Osteoblast (primary cell): ENCODE data around the gene IMMT. TPM values are rescaled to one million over a fixed set of nuclear protein-coding genes. Genes with fewer than 3 reads are reported as not detected.

ENCODE experiments used
- DNase-seq: peaks from one replicate; pipeline ENCODE4 v3.0.0; 2011; ENCODE audit warnings: low spot score, mixed read lengths; ENCODE audit not compliant: insufficient read length; ENCODE audit errors: missing footprints
- H2AFZ ChIP-seq: 2 replicates; pipeline ENCODE4 v1.6.0; 2011; ENCODE audit warnings: mild to moderate bottlenecking, low read length
- H3K27ac ChIP-seq: 2 replicates; pipeline ENCODE4 v1.5.1; 2011; ENCODE audit warnings: mild to moderate bottlenecking, low read depth, low read length, moderate library complexity
- H3K27me3 ChIP-seq: 2 replicates; pipeline ENCODE4 v1.6.0; 2012; ENCODE audit warnings: mild to moderate bottlenecking, control low read depth, inconsistent platforms, low read length, moderate library complexity; ENCODE audit not compliant: insufficient read depth
- H3K36me3 ChIP-seq: 2 replicates; pipeline ENCODE4 v1.5.1; 2011; ENCODE audit warnings: mild to moderate bottlenecking, low read length, control low read depth, moderate library complexity; ENCODE audit not compliant: insufficient read depth
- H3K4me1 ChIP-seq: 2 replicates; pipeline ENCODE4 v1.5.1; 2011; ENCODE audit warnings: mild to moderate bottlenecking, low read length, control low read depth, moderate library complexity; ENCODE audit not compliant: insufficient read depth
- H3K4me2 ChIP-seq: 2 replicates; pipeline ENCODE4 v1.6.0; 2011; ENCODE audit warnings: mild to moderate bottlenecking, low read length; ENCODE audit not compliant: insufficient read depth
- H3K4me3 ChIP-seq: fragments of 200-600 bp; sonication (generic); 3 replicates; pipeline ENCODE4 v1.5.1; 2012; ENCODE audit warnings: mild to moderate bottlenecking, low read length, inconsistent platforms; ENCODE audit not compliant: insufficient read depth
- H3K79me2 ChIP-seq: 2 replicates; pipeline ENCODE4 v1.6.0; 2012; ENCODE audit warnings: mild to moderate bottlenecking, low read length, control low read depth, inconsistent platforms; ENCODE audit not compliant: insufficient read depth
- H3K9me3 ChIP-seq: 2 replicates; pipeline ENCODE4 v1.5.1; 2011; ENCODE audit warnings: low read depth, low read length, control low read depth
- H4K20me1 ChIP-seq: 2 replicates; pipeline ENCODE4 v1.6.0; 2012; ENCODE audit warnings: mild to moderate bottlenecking, low read length, control low read depth; ENCODE audit not compliant: insufficient read depth
- CTCF ChIP-seq: IDR thresholded peaks from 2 replicates; pipeline ENCODE4 v1.5.1; 2011; ENCODE audit warnings: mild to moderate bottlenecking, low read depth, low read length, moderate library complexity; ENCODE audit errors: extremely low read depth
- total RNA-seq: library from RNA; depleted of rRNA; stranded (reverse); fragments of >200 nt; gene quantifications from 2 replicates; pipeline ENCODE4 v1.2.3, GENCODE V29; 2012

Gene IMMT
- total RNA-seq, 1 donor, result 55.7 TPM

- H2AFZ ChIP-seq, result no peak overlapping the region
- no peak overlapping the region for H3K27ac ChIP-seq
- TF ChIP-seq CTCF, result no peak
- peaks cover 99% of the 10 kb centered on the region for H3K36me3 ChIP-seq
- no peaks in the 10 kb centered on the region for H3K4me1 ChIP-seq
- no peak overlapping the region for H3K4me2 ChIP-seq
- H3K4me3 ChIP-seq, result no peak overlapping the region
- peaks cover 2% of the 10 kb centered on the region for H4K20me1 ChIP-seq
- no peak for DNase-seq
- H3K27me3 ChIP-seq, result no peaks in the 10 kb centered on the region
- no peaks in the 10 kb centered on the region for H3K9me3 ChIP-seq
- H3K79me2 ChIP-seq, result no peaks in the 10 kb centered on the region
Observed at GRCh38 chr2:86136141-86136540, 59.1 kb downstream of the IMMT start.

GRCh38 chr2:86135653-86136052 is 59.6 kb downstream of the IMMT start:
- no peaks in the 10 kb centered on the region for H3K79me2 ChIP-seq
- no peak overlapping the region for H3K27ac ChIP-seq
- peaks cover 100% of the 10 kb centered on the region for H3K36me3 ChIP-seq
- no peak for TF ChIP-seq CTCF
- H3K4me3 ChIP-seq, result no peak overlapping the region
- peaks cover 2% of the 10 kb centered on the region for H4K20me1 ChIP-seq
- H2AFZ ChIP-seq, result no peak overlapping the region
- no peaks in the 10 kb centered on the region for H3K9me3 ChIP-seq
- H3K4me2 ChIP-seq, result no peak overlapping the region
- H3K27me3 ChIP-seq, result no peaks in the 10 kb centered on the region
- H3K4me1 ChIP-seq, result no peaks in the 10 kb centered on the region
- no peak for DNase-seq

- no peaks in the 10 kb centered on the region for H3K27me3 ChIP-seq
- H3K79me2 ChIP-seq, result no peaks in the 10 kb centered on the region
- H3K4me3 ChIP-seq, result no peak overlapping the region
- H3K27ac ChIP-seq, result no peak overlapping the region
- H3K4me1 ChIP-seq, result no peaks in the 10 kb centered on the region
- no peak overlapping the region for H2AFZ ChIP-seq
- H3K4me2 ChIP-seq, result no peak overlapping the region
- H3K36me3 ChIP-seq, result peaks cover 96% of the 10 kb centered on the region
- no peak for TF ChIP-seq CTCF
- peaks cover 1% of the 10 kb centered on the region for H4K20me1 ChIP-seq
- no peak for DNase-seq
- H3K9me3 ChIP-seq, result no peaks in the 10 kb centered on the region
Observed at GRCh38 chr2:86134709-86135108, 60.6 kb downstream of the IMMT start.

GRCh38 chr2:86124683-86125082 is 70.6 kb downstream of the IMMT start:
- Histone ChIP-seq H2AFZ (no peak overlapping the region), H3K27me3 (no peaks in the 10 kb centered on the region), H3K4me2 (no peak overlapping the region), H3K4me3 (no peak overlapping the region), H3K79me2 (peaks cover 2% of the 10 kb centered on the region), H4K20me1 (no peaks in the 10 kb centered on the region), H3K36me3 (peaks cover 96% of the 10 kb centered on the region), H3K27ac (no peak overlapping the region), H3K9me3 (no peaks in the 10 kb centered on the region), H3K4me1 (no peaks in the 10 kb centered on the region)
- TF ChIP-seq CTCF, result no peak
- no peak for DNase-seq
